GM21529 (cell line): ENCODE measurements around the gene AUP1.
"Not testable (repeated sequence)": the region's sequence is repeated elsewhere in the genome, so short reads cannot be mapped to it uniquely, and the experiment has no call there.

ENCODE experiments used
- ATAC-seq: cut with Tn5 transposase; IDR thresholded peaks from one replicate; pipeline ENCODE4 v1.9.1; 2021; ENCODE audit not compliant: unreplicated experiment

The AUP1 gene

DNA sequence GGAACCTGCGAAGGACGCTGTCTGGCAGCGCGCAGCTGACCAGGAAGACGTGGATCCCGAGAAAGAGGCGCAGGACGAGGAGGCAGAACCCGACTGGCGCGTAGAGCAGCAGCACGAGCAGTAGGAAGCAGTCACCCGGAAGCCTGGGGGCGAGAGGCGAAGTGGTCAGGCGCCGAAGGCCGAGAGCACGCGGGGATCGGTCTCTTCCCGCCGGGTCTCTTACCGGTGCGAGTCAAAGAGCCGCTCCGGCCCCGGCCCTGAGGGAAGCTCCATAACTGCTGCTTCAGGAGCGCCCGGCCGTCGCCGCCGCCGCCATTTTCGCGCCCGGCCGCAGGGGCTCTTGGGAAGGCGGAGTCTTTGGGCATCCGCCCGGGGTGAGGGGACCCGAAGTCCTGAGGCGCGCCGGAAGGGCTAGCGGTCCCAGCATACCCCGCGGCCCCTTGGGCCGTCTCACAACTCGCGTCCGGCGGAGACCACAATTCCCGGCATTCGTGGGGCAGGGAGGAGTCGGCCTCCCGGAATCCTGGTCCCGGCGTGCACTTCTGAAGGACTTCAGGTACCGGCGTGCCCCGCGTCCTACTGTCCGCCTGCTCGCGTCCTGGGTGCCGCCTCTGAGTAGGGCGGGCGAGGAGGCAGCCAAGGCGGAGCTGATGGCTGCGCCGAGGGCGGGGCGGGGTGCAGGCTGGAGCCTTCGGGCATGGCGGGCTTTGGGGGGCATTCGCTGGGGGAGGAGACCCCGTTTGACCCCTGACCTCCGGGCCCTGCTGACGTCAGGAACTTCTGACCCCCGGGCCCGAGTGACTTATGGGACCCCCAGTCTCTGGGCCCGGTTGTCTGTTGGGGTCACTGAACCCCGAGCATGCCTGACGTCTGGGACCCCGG is at the start of gene AUP1, which contains the start of gene HTRA2:
TSS of gene AUP1 (minus strand) at position 350 of the 882 bp plus-strand sequence. CDS start at position 273, 77 bp downstream.
TSS of gene HTRA2 (plus strand) at position 577 of the 882 bp plus-strand sequence. CDS start at position 651, 74 bp downstream.
- peak; percentile 79 for ATAC-seq

DNA sequence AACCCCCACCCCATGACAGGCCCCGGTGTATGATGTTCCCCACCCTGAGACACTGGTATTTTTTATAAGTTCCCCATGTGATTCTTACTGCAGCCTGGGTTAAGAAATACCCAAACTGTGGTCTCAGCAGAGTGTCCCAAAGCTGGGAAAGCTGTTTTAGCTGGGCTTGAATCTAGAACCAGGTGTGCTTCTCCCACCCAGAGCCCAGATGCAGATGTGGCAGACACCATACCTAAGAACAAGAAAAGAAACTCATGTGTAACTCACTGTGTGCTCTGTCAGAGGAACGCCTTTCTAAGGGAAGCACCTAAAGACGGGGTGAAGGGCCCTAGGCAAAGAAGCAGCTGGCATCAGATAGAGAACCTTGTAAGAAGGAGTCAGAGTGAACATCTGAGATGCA is 48.9 kb upstream of the AUP1 start:
- ATAC-seq: peak; percentile 64

- ATAC-seq: peak; percentile 33
Observed at GRCh38 chr2:74577448-74577847, 47.9 kb upstream of the AUP1 start.

- ATAC-seq: no peak
Observed at GRCh38 chr2:74576863-74577229, 47.3 kb upstream of the AUP1 start.

GRCh38 chr2:74576211-74576862 is 46.8 kb upstream of the AUP1 start:
- no peak for ATAC-seq

- ATAC-seq: no peak
Observed at GRCh38 chr2:74575320-74575719, 45.8 kb upstream of the AUP1 start.

- ATAC-seq: peak; percentile 44
Observed at GRCh38 chr2:74573747-74574562, 44.4 kb upstream of the AUP1 start.

DNA sequence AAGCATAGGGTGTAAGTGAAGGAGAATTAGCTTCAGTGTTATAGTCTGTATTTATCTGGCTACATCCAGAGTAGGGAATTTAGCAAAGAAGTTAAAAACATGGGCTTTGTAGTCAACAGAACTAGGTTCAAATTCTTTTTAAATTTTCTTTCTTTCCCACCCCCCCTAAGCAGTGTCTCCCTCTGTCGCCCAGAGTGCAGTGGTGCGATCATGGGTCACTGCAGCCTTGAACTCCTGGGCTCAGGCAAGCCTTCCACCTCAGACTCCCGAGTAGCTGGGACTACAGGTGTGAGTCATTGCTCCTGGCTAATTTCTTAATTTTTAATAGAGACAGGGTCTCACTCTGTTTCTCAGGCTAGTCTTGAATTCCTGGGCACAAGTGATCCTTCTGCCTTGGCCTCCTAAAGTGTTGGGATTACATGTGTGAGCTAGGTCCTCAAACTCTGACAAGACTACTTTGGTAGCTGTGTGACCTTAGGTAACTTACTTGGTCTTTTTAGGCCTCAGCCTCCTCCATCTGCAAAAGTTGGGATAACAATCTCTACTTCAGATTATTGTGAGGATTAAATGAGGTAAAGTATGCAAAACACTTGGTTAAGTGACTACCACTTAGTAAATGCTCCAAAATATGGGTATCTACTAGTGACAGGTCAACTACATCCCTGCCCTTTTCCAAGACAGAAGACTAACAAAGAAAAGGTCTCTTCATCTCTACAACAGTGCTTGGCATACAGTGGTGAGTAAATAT is 42.8 kb upstream of the AUP1 start:
- no peak for ATAC-seq

GRCh38 chr2:74571058-74571457 is 41.6 kb upstream of the AUP1 start:
- ATAC-seq: peak; percentile 59

DNA sequence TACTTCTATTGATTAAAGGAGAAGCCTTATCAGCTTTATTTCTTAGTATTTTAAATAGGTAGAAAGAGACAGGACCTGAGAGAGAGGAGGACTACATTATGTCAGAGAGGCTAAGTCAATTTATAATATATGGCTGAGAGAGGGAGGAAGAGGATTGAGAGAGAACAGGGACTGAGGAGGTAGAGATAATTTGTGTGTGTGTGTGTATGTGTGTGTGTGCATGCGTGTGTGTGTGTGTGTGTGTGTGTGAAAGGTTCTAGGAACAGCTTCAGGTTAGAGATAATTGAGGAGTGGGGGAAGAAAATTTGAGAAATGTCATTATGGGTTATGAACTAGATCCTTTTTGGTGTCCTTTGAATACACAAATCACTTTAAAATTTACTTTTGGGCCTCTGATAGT is 40.2 kb upstream of the AUP1 start:
- ATAC-seq: no peak

- ATAC-seq: no peak
Observed at GRCh38 chr2:74567881-74568280, 38.4 kb upstream of the AUP1 start.

GRCh38 chr2:74566754-74567085 is 37.2 kb upstream of the AUP1 start:
- ATAC-seq: peak; percentile 35

DNA sequence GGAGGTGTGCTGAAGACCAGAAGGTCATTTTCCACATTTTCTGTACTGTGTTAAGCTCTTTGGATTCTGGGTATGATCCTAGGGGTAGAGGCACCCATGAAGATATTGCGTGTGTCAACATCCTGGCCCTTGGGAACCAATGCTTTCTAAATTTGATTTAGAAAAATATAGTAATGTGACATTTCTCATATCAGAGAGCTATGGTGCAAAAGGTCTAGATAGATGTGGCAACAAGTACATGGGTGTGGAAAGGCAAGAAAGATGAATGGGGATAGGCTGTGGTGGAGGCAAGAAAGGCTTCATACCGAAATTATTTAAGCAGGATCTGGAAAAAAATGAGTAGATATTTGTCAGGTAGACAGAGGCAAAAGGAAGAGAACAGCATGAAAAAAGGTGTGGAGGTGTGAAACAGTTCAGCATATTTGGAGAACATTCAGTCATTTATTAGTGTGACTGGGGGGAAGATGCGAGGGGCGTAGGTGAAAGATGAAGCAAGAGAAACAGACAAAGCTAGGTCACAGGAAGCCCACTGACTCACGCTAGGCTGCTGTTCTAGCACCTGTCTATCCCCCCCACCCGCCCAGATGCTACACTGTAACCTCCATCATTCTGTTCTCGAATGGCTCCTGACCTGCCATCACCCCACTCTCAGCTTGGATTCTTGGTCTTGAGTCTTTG is 36.7 kb upstream of the AUP1 start:
- ATAC-seq: no peak

DNA sequence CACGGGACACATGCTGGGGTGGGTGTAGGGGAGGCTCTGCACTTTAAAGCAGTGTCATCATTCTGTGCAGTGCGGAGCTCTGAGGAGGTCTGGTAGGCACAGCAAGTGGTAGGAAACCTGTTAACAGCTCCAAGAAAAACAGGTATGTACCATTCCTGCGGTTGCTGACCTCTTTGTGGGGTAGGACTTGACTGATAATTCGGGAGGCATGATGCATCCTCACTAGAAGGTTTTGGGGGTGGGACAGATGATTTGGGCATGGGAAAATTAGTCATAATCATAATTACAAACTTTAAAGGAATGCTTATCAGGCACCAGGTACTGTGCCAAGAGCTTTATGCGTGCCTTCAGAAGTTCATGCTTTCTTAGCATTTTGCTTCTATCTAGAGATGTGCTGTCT is 34.7 kb upstream of the AUP1 start:
- no peak for ATAC-seq

DNA sequence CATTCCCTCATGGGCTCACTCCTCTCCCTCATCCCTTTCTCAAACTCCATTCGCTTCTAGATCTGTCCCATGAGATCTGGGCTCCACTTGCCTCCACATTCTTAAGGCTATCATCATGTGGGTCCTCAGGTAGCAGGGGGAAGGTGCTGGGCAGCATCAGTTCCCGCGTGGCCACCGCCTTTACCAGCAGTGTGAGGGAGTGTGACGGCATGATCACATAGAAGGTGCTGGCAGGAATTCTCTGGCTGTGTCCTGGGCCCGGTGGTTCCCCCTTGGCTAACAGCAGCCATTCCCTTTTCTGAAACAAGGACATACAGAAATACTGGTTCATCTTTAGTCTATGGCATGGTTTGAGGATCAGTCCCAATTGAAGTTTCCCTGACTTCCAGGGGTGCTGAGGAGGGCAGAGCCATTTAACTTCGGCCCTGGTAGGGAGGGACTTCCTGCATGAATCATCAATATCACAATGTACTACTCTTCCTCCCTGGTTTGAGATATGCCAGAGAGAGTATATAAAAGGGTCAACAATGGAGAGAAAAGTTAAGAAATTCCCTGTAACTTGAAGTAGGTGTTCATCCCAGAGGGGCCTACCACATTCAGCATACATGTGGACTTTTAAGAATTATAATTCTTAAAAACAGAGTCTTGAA is 32.7 kb upstream of the AUP1 start:
- ATAC-seq: no peak

DNA sequence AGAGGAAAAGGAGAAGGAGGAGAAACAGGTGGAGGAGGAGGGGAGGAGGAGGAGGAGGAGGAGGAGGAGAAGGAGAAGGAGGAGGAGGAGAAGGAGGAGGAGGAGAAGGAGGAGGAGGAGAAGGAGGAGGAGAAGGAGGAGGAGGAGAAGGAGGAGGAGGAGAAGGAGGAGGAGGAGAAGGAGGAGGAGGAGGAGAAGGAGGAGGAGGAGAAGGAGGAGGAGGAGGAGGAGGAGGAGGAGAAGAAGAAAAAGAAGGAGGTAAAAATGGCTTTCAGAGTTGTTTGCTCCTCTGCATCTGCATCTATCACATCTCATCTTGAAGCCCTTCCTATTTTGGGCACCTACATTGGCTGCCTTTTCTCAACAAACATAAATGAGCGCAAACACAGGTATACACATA is 31.5 kb upstream of the AUP1 start:
- ATAC-seq: not testable (repeated sequence)

- ATAC-seq: no peak
Observed at GRCh38 chr2:74560591-74560990, 31.1 kb upstream of the AUP1 start.

- no peak for ATAC-seq
Observed at GRCh38 chr2:74559912-74560311, 30.4 kb upstream of the AUP1 start.

GRCh38 chr2:74558284-74559230 is 29.1 kb upstream of the AUP1 start:
- no peak for ATAC-seq
